Measurements from ENCODE around the gene ANKRD36. TPM values are rescaled to one million over a fixed set of nuclear protein-coding genes. Genes with fewer than 3 reads are reported as not detected.
"Not testable (repeated sequence)": the region's sequence is repeated elsewhere in the genome, so short reads cannot be mapped to it uniquely, and the experiment has no call there.

Gene ANKRD36
- polyA plus RNA-seq, 3 donors = 0.93 to 1.9 (median 1.1) TPM

GRCh38 chr2:97195349-97195748 lies 82.4 kb downstream of the ANKRD36 start:
- H3K27ac Mint-ChIP-seq; H3K9me3 Mint-ChIP-seq; H3K27me3 Mint-ChIP-seq (ENCODE audit: low read depth in 3 of 3); intact Hi-C loops (cut with micrococcal nuclease); H3K27me3 ChIP-seq (ENCODE audit: control insufficient read depth in 2 of 2, insufficient read depth in 2 of 2, low read length in 2 of 2); H3K79me2 ChIP-seq (ENCODE audit: insufficient read depth, low read length); H3K27ac ChIP-seq (ENCODE audit: low read depth in 1 of 2, low read length in 2 of 2); H4K20me1 ChIP-seq (ENCODE audit: insufficient read depth, low read length); H3K9me3 ChIP-seq (replicated peaks in 1 of 2; ENCODE audit: control insufficient read depth in 1 of 2, insufficient read depth in 1 of 2, low read length in 2 of 2); DNase-seq; H3K4me2 ChIP-seq (replicated peaks; ENCODE audit: extremely low read depth, low read length, poor library complexity, severe bottlenecking); H3K4me1 Mint-ChIP-seq; H3K9ac ChIP-seq (ENCODE audit: insufficient read depth, low read length, poor library complexity, severe bottlenecking); H3K4me3 Mint-ChIP-seq; H3K4me3 ChIP-seq (replicated peaks in 1 of 3; ENCODE audit: low read depth in 2 of 3, low read length in 3 of 3); H3K4me1 ChIP-seq (ENCODE audit: control insufficient read depth in 1 of 2, insufficient read depth in 2 of 2, low read length in 2 of 2); H2AFZ ChIP-seq (ENCODE audit: insufficient read depth, low read depth, low read length, poor library complexity, severe bottlenecking): not testable (repeated sequence)
- no CpG with 5 or more reads among the region's 1 CpG for WGBS (ENCODE audit: insufficient coverage)
- H3K36me3 Mint-ChIP-seq = peaks cover 47 to 54% of the 10 kb centered on the region in 2 donors
- H3K36me3 ChIP-seq (replicated peaks in 1 of 2; ENCODE audit: control insufficient read depth in 1 of 2, insufficient read depth in 2 of 2, low read length in 2 of 2) = peaks cover 23 to 66% of the 10 kb centered on the region in 2 donors

GRCh38 chr2:97197251-97197650 lies 84.3 kb downstream of the ANKRD36 start:
- H3K36me3 Mint-ChIP-seq = peaks cover 36 to 46% of the 10 kb centered on the region in 2 donors
- H3K4me3 ChIP-seq (replicated peaks in 1 of 3; ENCODE audit: low read depth in 2 of 3, low read length in 3 of 3); H3K4me3 Mint-ChIP-seq; H3K9me3 ChIP-seq (replicated peaks in 1 of 2; ENCODE audit: control insufficient read depth in 1 of 2, insufficient read depth in 1 of 2, low read length in 2 of 2); H3K4me1 ChIP-seq (ENCODE audit: control insufficient read depth in 1 of 2, insufficient read depth in 2 of 2, low read length in 2 of 2); intact Hi-C loops (cut with micrococcal nuclease); H3K9me3 Mint-ChIP-seq; H3K4me1 Mint-ChIP-seq; H4K20me1 ChIP-seq (ENCODE audit: insufficient read depth, low read length); H3K27ac ChIP-seq (ENCODE audit: low read depth in 1 of 2, low read length in 2 of 2); H3K27ac Mint-ChIP-seq; DNase-seq; H3K4me2 ChIP-seq (replicated peaks; ENCODE audit: extremely low read depth, low read length, poor library complexity, severe bottlenecking); H2AFZ ChIP-seq (ENCODE audit: insufficient read depth, low read depth, low read length, poor library complexity, severe bottlenecking); H3K27me3 ChIP-seq (ENCODE audit: control insufficient read depth in 2 of 2, insufficient read depth in 2 of 2, low read length in 2 of 2); H3K79me2 ChIP-seq (ENCODE audit: insufficient read depth, low read length); H3K27me3 Mint-ChIP-seq (ENCODE audit: low read depth in 3 of 3); H3K9ac ChIP-seq (ENCODE audit: insufficient read depth, low read length, poor library complexity, severe bottlenecking): not testable (repeated sequence)
- WGBS (ENCODE audit: insufficient coverage) = no CpG with 5 or more reads among the region's 1 CpG
- H3K36me3 ChIP-seq (replicated peaks in 1 of 2; ENCODE audit: control insufficient read depth in 1 of 2, insufficient read depth in 2 of 2, low read length in 2 of 2) = peaks cover 16 to 52% of the 10 kb centered on the region in 2 donors

GRCh38 chr2:97200887-97201286 lies 87.9 kb downstream of the ANKRD36 start:
- H3K36me3 Mint-ChIP-seq = peaks cover 23 to 25% of the 10 kb centered on the region in 2 donors
- H3K4me1 Mint-ChIP-seq; H3K27ac ChIP-seq (ENCODE audit: low read depth in 1 of 2, low read length in 2 of 2); DNase-seq; H3K4me2 ChIP-seq (replicated peaks; ENCODE audit: extremely low read depth, low read length, poor library complexity, severe bottlenecking); H3K9ac ChIP-seq (ENCODE audit: insufficient read depth, low read length, poor library complexity, severe bottlenecking); H2AFZ ChIP-seq (ENCODE audit: insufficient read depth, low read depth, low read length, poor library complexity, severe bottlenecking); H3K9me3 ChIP-seq (replicated peaks in 1 of 2; ENCODE audit: control insufficient read depth in 1 of 2, insufficient read depth in 1 of 2, low read length in 2 of 2); H3K79me2 ChIP-seq (ENCODE audit: insufficient read depth, low read length); H3K9me3 Mint-ChIP-seq; H3K27me3 ChIP-seq (ENCODE audit: control insufficient read depth in 2 of 2, insufficient read depth in 2 of 2, low read length in 2 of 2); H4K20me1 ChIP-seq (ENCODE audit: insufficient read depth, low read length); H3K4me1 ChIP-seq (ENCODE audit: control insufficient read depth in 1 of 2, insufficient read depth in 2 of 2, low read length in 2 of 2); H3K4me3 Mint-ChIP-seq; H3K4me3 ChIP-seq (replicated peaks in 1 of 3; ENCODE audit: low read depth in 2 of 3, low read length in 3 of 3); intact Hi-C loops (cut with micrococcal nuclease); H3K27me3 Mint-ChIP-seq (ENCODE audit: low read depth in 3 of 3); H3K27ac Mint-ChIP-seq: not testable (repeated sequence)
- 0% methylated on average over 1 of the region's 2 CpGs for WGBS (ENCODE audit: insufficient coverage)
- peaks cover 8 to 29% of the 10 kb centered on the region in 2 donors for H3K36me3 ChIP-seq (replicated peaks in 1 of 2; ENCODE audit: control insufficient read depth in 1 of 2, insufficient read depth in 2 of 2, low read length in 2 of 2)

GRCh38 chr2:97202643-97203250 lies 89.8 kb downstream of the ANKRD36 start:
- intact Hi-C loops (cut with micrococcal nuclease); H2AFZ ChIP-seq (ENCODE audit: insufficient read depth, low read depth, low read length, poor library complexity, severe bottlenecking); H4K20me1 ChIP-seq (ENCODE audit: insufficient read depth, low read length); H3K27me3 Mint-ChIP-seq (ENCODE audit: low read depth in 3 of 3); H3K79me2 ChIP-seq (ENCODE audit: insufficient read depth, low read length); H3K4me2 ChIP-seq (replicated peaks; ENCODE audit: extremely low read depth, low read length, poor library complexity, severe bottlenecking); H3K27me3 ChIP-seq (ENCODE audit: control insufficient read depth in 2 of 2, insufficient read depth in 2 of 2, low read length in 2 of 2); H3K4me3 ChIP-seq (replicated peaks in 1 of 3; ENCODE audit: low read depth in 2 of 3, low read length in 3 of 3); H3K4me1 Mint-ChIP-seq; H3K4me3 Mint-ChIP-seq; H3K27ac ChIP-seq (ENCODE audit: low read depth in 1 of 2, low read length in 2 of 2); H3K9me3 Mint-ChIP-seq; H3K9ac ChIP-seq (ENCODE audit: insufficient read depth, low read length, poor library complexity, severe bottlenecking); H3K9me3 ChIP-seq (replicated peaks in 1 of 2; ENCODE audit: control insufficient read depth in 1 of 2, insufficient read depth in 1 of 2, low read length in 2 of 2); H3K27ac Mint-ChIP-seq; H3K4me1 ChIP-seq (ENCODE audit: control insufficient read depth in 1 of 2, insufficient read depth in 2 of 2, low read length in 2 of 2); DNase-seq: not testable (repeated sequence)
- H3K36me3 Mint-ChIP-seq = peaks cover 11 to 16% of the 10 kb centered on the region in 2 donors
- no CpG with 5 or more reads among the region's 5 CpGs for WGBS (ENCODE audit: insufficient coverage)
- H3K36me3 ChIP-seq (replicated peaks in 1 of 2; ENCODE audit: control insufficient read depth in 1 of 2, insufficient read depth in 2 of 2, low read length in 2 of 2) = peaks cover 5 to 18% of the 10 kb centered on the region in 2 donors

All from CD14-positive monocyte (primary cell).